ENCODE data around the gene TMCC1. TPM values are rescaled to one million over a fixed set of nuclear protein-coding genes. Genes with fewer than 3 reads are reported as not detected.
A peak's percentile ranks its signal among the peaks of the same experiment; 100 is the strongest.

TMCC1 gene
- total and polyA plus RNA-seq, 2 donors (not counting 3 experiments of a cell fraction or from before 2014, with no cell fraction given), result 17.4 to 38.4 TPM

DNA sequence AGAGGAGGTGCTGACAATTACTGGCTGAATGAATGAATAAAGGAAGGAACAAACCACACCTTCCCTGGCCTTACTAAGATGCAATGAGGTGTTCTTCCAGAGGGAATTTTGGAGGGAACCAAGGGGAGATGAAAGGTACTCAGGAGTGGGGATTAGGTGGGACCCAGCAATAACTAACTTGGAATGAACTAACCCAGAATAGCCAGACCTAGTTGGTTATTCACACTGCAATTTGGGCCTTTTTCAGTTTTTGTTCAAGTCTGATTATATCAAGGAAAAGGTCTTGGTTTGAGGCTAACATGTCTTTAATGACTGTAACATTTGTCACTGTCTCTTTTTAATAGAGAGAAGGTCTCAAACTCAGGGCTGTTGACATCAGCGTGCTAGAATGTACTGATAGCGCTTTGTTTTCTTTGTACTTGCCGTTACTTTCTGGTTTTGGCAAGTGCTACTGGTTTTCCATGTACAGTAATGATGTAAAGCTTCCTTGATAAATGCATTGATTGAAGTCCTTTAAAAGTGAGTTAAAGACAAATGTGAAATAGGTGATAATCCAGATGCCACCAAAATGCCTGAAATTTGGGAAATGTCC, 283.8 kb downstream of the TMCC1 start:
- peaks cover 16% of the 10 kb centered on the region for H3K79me2 ChIP-seq (ENCODE audit: control insufficient read depth, insufficient read depth, low read length)
- POLR2A ChIA-PET, result no interaction called here
- no TSS peak for BruUV-seq (replicated peaks)
- TF ChIP-seq EZH2 (IDR thresholded peaks at IDR 0.05; ENCODE audit: borderline replicate concordance, low read depth, low read length, severe bottlenecking), result no peak
- TF ChIP-seq FOS (IDR thresholded peaks at IDR 0.05; ENCODE audit: borderline replicate concordance, insufficient read depth, low read length), result no peak
- TF ChIP-seq POLR2AphosphoS5 (IDR thresholded peaks at IDR 0.05; ENCODE audit: insufficient read depth, low read depth, low read length), result no peak
- peak; percentile 79 for TF ChIP-seq GATA2 (IDR thresholded peaks at IDR 0.05; ENCODE audit: insufficient read depth, insufficient read length, low read depth, low read length)
- TF ChIP-seq, protein P1, sequence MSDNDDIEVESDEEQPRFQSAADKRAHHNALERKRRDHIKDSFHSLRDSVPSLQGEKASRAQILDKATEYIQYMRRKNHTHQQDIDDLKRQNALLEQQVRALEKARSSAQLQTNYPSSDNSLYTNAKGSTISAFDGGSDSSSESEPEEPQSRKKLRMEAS (IDR thresholded peaks at IDR 0.05; ENCODE audit: insufficient read depth, insufficient read length), result no peak
- TF ChIP-seq, protein P2, sequence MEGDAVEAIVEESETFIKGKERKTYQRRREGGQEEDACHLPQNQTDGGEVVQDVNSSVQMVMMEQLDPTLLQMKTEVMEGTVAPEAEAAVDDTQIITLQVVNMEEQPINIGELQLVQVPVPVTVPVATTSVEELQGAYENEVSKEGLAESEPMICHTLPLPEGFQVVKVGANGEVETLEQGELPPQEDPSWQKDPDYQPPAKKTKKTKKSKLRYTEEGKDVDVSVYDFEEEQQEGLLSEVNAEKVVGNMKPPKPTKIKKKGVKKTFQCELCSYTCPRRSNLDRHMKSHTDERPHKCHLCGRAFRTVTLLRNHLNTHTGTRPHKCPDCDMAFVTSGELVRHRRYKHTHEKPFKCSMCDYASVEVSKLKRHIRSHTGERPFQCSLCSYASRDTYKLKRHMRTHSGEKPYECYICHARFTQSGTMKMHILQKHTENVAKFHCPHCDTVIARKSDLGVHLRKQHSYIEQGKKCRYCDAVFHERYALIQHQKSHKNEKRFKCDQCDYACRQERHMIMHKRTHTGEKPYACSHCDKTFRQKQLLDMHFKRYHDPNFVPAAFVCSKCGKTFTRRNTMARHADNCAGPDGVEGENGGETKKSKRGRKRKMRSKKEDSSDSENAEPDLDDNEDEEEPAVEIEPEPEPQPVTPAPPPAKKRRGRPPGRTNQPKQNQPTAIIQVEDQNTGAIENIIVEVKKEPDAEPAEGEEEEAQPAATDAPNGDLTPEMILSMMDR (IDR thresholded peaks at IDR 0.05; ENCODE audit: extremely low read depth in 1 of 2, insufficient read depth in 1 of 2, low read depth in 1 of 2, low read length in 2 of 2), result no peak
- TF ChIP-seq POLR2A (IDR thresholded peaks at IDR 0.05; ENCODE audit: low read depth, low read length), result no peak
- peak; percentile 62 for TF ChIP-seq JUN (IDR thresholded peaks at IDR 0.05; ENCODE audit: borderline replicate concordance, insufficient read depth, insufficient read length, low read depth)
- TF ChIP-seq MYC (IDR thresholded peaks at IDR 0.05; ENCODE audit: low read depth, low read length), result no peak
- H3K27me3 ChIP-seq (ENCODE audit: control insufficient read depth in 2 of 2, insufficient read depth in 2 of 2, low read length in 2 of 2), result no peaks in the 10 kb centered on the region
- H3K4me2 ChIP-seq (ENCODE audit: insufficient read depth, low read length), result peak overlapping the region; percentile 48
- peak; percentile 96 for FAIRE-seq
- H3K9me3 ChIP-seq (replicated peaks; ENCODE audit: control insufficient read depth, insufficient read depth, low read length), result no peaks in the 10 kb centered on the region
- intact Hi-C loops (cut with micrococcal nuclease), result loop anchor here (1.0 kb wide), 1 partner anchor 10 kb away; no protein-coding TSS in a partner anchor
- CTCF ChIA-PET, result interaction anchor here (0.7 to 1.3 kb wide), 4 partner anchors 11 to 119 kb away, joined by 3 to 6 read pairs (median 3); no protein-coding TSS in a partner anchor
- peak overlapping the region; percentile 85 for H3K27ac ChIP-seq (ENCODE audit: insufficient read depth, low read depth, low read length)
- H3K4me3 ChIP-seq (replicated peaks in 1 of 3; ENCODE audit: insufficient read depth in 1 of 3, low read depth in 1 of 3, low read length in 3 of 3), result no peak overlapping the region
- dilution Hi-C loops (cut with MboI; ENCODE audit: extremely low pct_ligation_motif_present, low sequenced_read_pairs), result no loop called here
- no peaks in the 10 kb centered on the region for H3K36me3 ChIP-seq (ENCODE audit: control insufficient read depth in 2 of 2, extremely low read depth in 1 of 2, insufficient read depth in 2 of 2, low read length in 2 of 2)
- no peak overlapping the region for H2AFZ ChIP-seq (ENCODE audit: low read depth, low read length)
- peaks cover 50% of the 10 kb centered on the region for H3K4me1 ChIP-seq (ENCODE audit: control insufficient read depth, extremely low read depth, insufficient read depth, low read length)
- peak overlapping the region; percentile 33 for H3K9ac ChIP-seq (replicated peaks; ENCODE audit: extremely low read depth, insufficient read depth, low read length)
- peak; percentile 90 for DNase-seq (ENCODE audit: low read depth, low spot score)
- H3K9me1 ChIP-seq (replicated peaks; ENCODE audit: control insufficient read depth, extremely low read depth, insufficient read depth, low read length), result no peaks in the 10 kb centered on the region
- H4K20me1 ChIP-seq (replicated peaks; ENCODE audit: control insufficient read depth, extremely low read depth, insufficient read depth, low read length), result no peaks in the 10 kb centered on the region
